HEK293T (cell line): ENCODE data around the gene SCAMP4.

Source experiments
- L3MBTL2 ChIP-seq: fragments of 450-650 bp; conservative IDR thresholded peaks from 2 replicates; pipeline ENCODE4 v1.6.1; 2016; ENCODE audit warnings: mild to moderate bottlenecking
- NFRKB ChIP-seq: fragments of 450-650 bp; IDR thresholded peaks from 2 replicates; pipeline ENCODE4 v1.6.1; 2016; ENCODE audit warnings: mild to moderate bottlenecking, moderate library complexity
- SP1 ChIP-seq: fragments of 450-650 bp; IDR thresholded peaks from 2 replicates; pipeline ENCODE4 v1.6.1; 2017
- ZNF384 ChIP-seq: fragments of 450-650 bp; IDR thresholded peaks from 2 replicates; pipeline ENCODE4 v1.6.1; 2016
- TF ChIP-seq, protein P1 (sequence below): fragments of 450-650 bp; IDR thresholded peaks from 2 replicates; pipeline ENCODE4 v1.6.1; 2016

DNA sequence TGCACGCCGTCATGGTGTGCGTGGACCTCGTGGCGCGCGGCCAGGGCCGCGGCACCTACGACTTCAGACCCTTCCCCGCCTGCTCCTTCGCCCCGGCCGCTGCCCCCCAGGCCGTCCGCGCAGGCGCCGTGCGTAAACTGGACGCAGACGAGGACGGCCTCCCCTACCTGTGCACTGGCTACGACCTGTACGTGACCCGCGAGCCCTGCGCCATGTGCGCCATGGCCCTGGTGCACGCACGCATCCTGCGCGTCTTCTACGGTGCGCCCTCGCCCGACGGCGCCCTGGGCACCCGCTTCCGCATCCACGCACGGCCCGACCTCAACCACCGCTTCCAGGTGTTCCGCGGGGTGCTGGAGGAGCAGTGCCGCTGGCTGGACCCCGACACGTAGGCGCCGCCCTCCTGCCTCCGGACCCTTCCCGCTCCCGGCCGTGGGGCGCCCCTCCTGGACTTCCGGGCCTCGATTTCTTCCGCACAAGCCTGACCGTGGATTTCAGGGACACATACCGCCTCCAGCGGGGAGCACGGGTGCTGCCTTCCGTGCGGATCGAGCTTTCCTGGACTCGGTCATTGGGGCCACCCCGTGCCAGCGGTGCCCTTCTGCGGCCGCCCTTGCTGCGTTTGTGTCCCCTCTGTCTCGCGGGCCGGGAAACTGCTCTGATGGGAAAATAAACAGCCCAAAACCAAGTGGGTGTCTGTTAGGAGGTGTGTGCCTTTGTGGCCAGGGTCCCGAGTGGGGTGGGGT lies 7.7 kb downstream of the SCAMP4 start:
- TF ChIP-seq L3MBTL2 (no peak), SP1 (no peak), ZNF384 (no peak), NFRKB (no peak)
- TF ChIP-seq, protein P1, sequence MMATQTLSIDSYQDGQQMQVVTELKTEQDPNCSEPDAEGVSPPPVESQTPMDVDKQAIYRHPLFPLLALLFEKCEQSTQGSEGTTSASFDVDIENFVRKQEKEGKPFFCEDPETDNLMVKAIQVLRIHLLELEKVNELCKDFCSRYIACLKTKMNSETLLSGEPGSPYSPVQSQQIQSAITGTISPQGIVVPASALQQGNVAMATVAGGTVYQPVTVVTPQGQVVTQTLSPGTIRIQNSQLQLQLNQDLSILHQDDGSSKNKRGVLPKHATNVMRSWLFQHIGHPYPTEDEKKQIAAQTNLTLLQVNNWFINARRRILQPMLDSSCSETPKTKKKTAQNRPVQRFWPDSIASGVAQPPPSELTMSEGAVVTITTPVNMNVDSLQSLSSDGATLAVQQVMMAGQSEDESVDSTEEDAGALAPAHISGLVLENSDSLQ = no peak
